HepG2 (cell line): ENCODE measurements around the gene PON1. TPM values are rescaled to one million over a fixed set of nuclear protein-coding genes. Genes with fewer than 3 reads are reported as not detected.

Experiments
- ATAC-seq: fragments of 200-7000 bp; cut with Tn5 transposase; 3 replicates; pipeline ENCODE4 v1.9.1; 2020; ENCODE audit warnings: mild to moderate bottlenecking, moderate library complexity
- BruUV-seq: library from RNA; stranded (reverse); fragments of 400-500 nt; replicated peaks from 2 replicates; lab custom pipeline; 2021; lab: Mats Ljungman, UMichigan
- CTCF ChIA-PET: fragments of 300-600 bp; formaldehyde crosslinking; extraction: SDS; loops from one replicate; lab custom pipeline; 2021; ENCODE audit warnings: low total read pairs, inconsistent platforms, low intra/inter-chr PET ratio; lab: Yijun Ruan, JAX
- POLR2A ChIA-PET: fragments of 350-600 bp; sonication (Branson Sonifier 250); formaldehyde crosslinking; loops from one replicate; lab custom pipeline; 2020; ENCODE audit warnings: antibody characterized with exemption, inconsistent platforms; lab: Yijun Ruan, JAX
- DNase-seq: peaks from one replicate; pipeline ENCODE4 v3.0.0-alpha.2; 2015; ENCODE audit warnings: low spot score
- FAIRE-seq: peaks from 3 replicates; lab custom pipeline; 2011; peaks lifted over from hg19 to GRCh38; lab: Jason Lieb, UNC
- H2AFZ ChIP-seq: one replicate; pipeline ENCODE4 v1.6.1; 2011; ENCODE audit warnings: low read length, inconsistent platforms
- H3K27ac ChIP-seq: fragments of 300-600 bp; 3 replicates; pipeline ENCODE4 v1.8.0; 2011; ENCODE audit warnings: mixed run types, mild to moderate bottlenecking, mixed read lengths, low read length, inconsistent platforms; ENCODE audit not compliant: insufficient read depth; ENCODE audit errors: extremely low read length
- H3K27me3 ChIP-seq, 2 experiments: fragments of 200-600 bp in 1 of 2; 2 replicates in 1 of 2; 3 replicates in 1 of 2; pipeline versions ENCODE4 v1.6.0 to v1.8.0; 2011; ENCODE audit warnings: low read length in 2 of 2, mild to moderate bottlenecking in 2 of 2, moderate library complexity in 2 of 2, inconsistent platforms in 1 of 2; ENCODE audit not compliant: insufficient read depth in 2 of 2, control insufficient read depth in 1 of 2
- H3K36me3 ChIP-seq, 2 experiments: fragments of 200-600 bp in 1 of 2; replicated peaks in 1 of 2; 2 replicates in 1 of 2; 3 replicates in 1 of 2; pipeline versions ENCODE4 v1.5.1 to v1.8.0; 2011; ENCODE audit warnings: low read length in 2 of 2, inconsistent platforms in 1 of 2; ENCODE audit not compliant: insufficient read depth in 2 of 2, control insufficient read depth in 1 of 2
- H3K4me1 ChIP-seq: 2 replicates; pipeline ENCODE4 v1.5.1; 2012; ENCODE audit warnings: low read length, inconsistent platforms; ENCODE audit not compliant: insufficient read depth
- H3K4me2 ChIP-seq: 2 replicates; pipeline ENCODE4 v1.6.0; 2011; ENCODE audit warnings: low read depth, low read length, inconsistent platforms
- H3K4me3 ChIP-seq, 3 experiments: fragments of 200-600 bp in 1 of 3; sonication (generic), shearing (Covaris generic) in 1 of 3; replicated peaks in 1 of 3; 2 replicates each; pipeline ENCODE4 v1.5.1; 2011 to 2016; ENCODE audit warnings: low read length in 3 of 3, inconsistent platforms in 2 of 3, low read depth in 2 of 3, mild to moderate bottlenecking in 2 of 3, control low read depth in 1 of 3, mixed read lengths in 1 of 3; ENCODE audit not compliant: insufficient read depth in 1 of 3
- H3K79me2 ChIP-seq: one replicate; pipeline ENCODE4 v1.6.1; 2011; ENCODE audit warnings: low read length, inconsistent platforms; ENCODE audit not compliant: insufficient read depth
- H3K9ac ChIP-seq: 2 replicates; pipeline ENCODE4 v1.6.0; 2011; ENCODE audit warnings: mild to moderate bottlenecking, low read depth, low read length, inconsistent platforms; ENCODE audit not compliant: insufficient read depth
- H3K9me3 ChIP-seq: 2 replicates; pipeline ENCODE4 v1.5.1; 2012; ENCODE audit warnings: mild to moderate bottlenecking, low read length
- H4K20me1 ChIP-seq: 2 replicates; pipeline ENCODE4 v1.6.0; 2011; ENCODE audit warnings: inconsistent platforms, mild to moderate bottlenecking, low read length, moderate library complexity; ENCODE audit not compliant: insufficient read depth
- DMAP1 ChIP-seq: IDR thresholded peaks from 2 replicates; pipeline ENCODE4 v1.6.1; 2016
- DZIP1 ChIP-seq: sonication (generic); formaldehyde crosslinking; IDR thresholded peaks from 2 replicates; pipeline ENCODE4 v1.5.0; 2020; ENCODE audit warnings: mild to moderate bottlenecking, missing genetic modification reagents
- ERF ChIP-seq: IDR thresholded peaks from 2 replicates; pipeline ENCODE4 v1.6.1; 2018; ENCODE audit warnings: missing biosample characterization, missing genetic modification reagents
- GABPB1 ChIP-seq: IDR thresholded peaks from 2 replicates; pipeline ENCODE4 v1.6.1; 2016; ENCODE audit warnings: mild to moderate bottlenecking, missing genetic modification reagents, moderate library complexity, missing compliant biosample characterization
- HNRNPLL ChIP-seq: fragments of 200-400 bp; formaldehyde crosslinking; IDR thresholded peaks from 2 replicates; pipeline ENCODE4 v1.6.1; 2017; ENCODE audit warnings: mild to moderate bottlenecking, low read depth, low read length; ENCODE audit not compliant: poor library complexity, severe bottlenecking
- LBX2 ChIP-seq: sonication (generic); formaldehyde crosslinking; IDR thresholded peaks from 2 replicates; pipeline ENCODE4 v1.5.0; 2020; ENCODE audit warnings: missing genetic modification reagents, mild to moderate bottlenecking, borderline replicate concordance
- RBFOX2 ChIP-seq: fragments of 200-400 bp; formaldehyde crosslinking; IDR thresholded peaks from 2 replicates; pipeline ENCODE4 v1.6.1; 2017; ENCODE audit warnings: low read depth, mild to moderate bottlenecking, low read length
- ZFP36L2 ChIP-seq: sonication (generic); formaldehyde crosslinking; IDR thresholded peaks from 2 replicates; pipeline ENCODE4 v1.4.0; 2020; ENCODE audit warnings: missing genetic modification reagents
- ZHX1 ChIP-seq: sonication (generic); formaldehyde crosslinking; IDR thresholded peaks from 2 replicates; pipeline ENCODE4 v1.8.1; 2022; ENCODE audit warnings: low read depth, mild to moderate bottlenecking, missing genetic modification reagents
- ZNF503 ChIP-seq: sonication (generic); formaldehyde crosslinking; IDR thresholded peaks from 2 replicates; pipeline ENCODE4 v1.4.0; 2020; ENCODE audit warnings: missing genetic modification reagents
- ZNF674 ChIP-seq: sonication (generic); formaldehyde crosslinking; IDR thresholded peaks from 2 replicates; pipeline ENCODE4 v1.5.0; 2020; ENCODE audit warnings: low read depth, mild to moderate bottlenecking, missing genetic modification reagents
- ZNF687 ChIP-seq: sonication (generic); formaldehyde crosslinking; IDR thresholded peaks from 2 replicates; pipeline ENCODE4 v1.5.1; 2020; ENCODE audit warnings: mild to moderate bottlenecking, missing genetic modification reagents, moderate library complexity
- ZNF773 ChIP-seq: sonication (generic); formaldehyde crosslinking; IDR thresholded peaks from 2 replicates; pipeline ENCODE4 v1.4.0; 2020; ENCODE audit warnings: missing genetic modification reagents, borderline replicate concordance
- WGBS: methylation state at CpG from one replicate; pipeline ENCODE4 v1.1.6; 2017; ENCODE audit warnings: low lambda C conversion rate; 5-methylcytosine and 5-hydroxymethylcytosine counted together
- in situ Hi-C: cut with HindIII; loops from 2 replicates; pipeline ENCODE4 v1.10.0; 2017; ENCODE audit warnings: low pct_unique_long_range_greater_than_20kb; ENCODE audit not compliant: extremely low pct_ligation_motif_present
- intact Hi-C: fragments of 100-400 bp; cut with micrococcal nuclease; formaldehyde crosslinking; loops from one replicate; pipeline ENCODE4 v1.10.0; 2022; ENCODE audit not compliant: unreplicated experiment
- polyA plus RNA-seq, 8 experiments: library from polyadenylated mRNA; depleted of rRNA in 3 of 8; stranded (reverse) in 7 of 8; unstranded in 1 of 8; fragments of >200 nt; fragmentation: Illumina TruSeq in 4 of 8; extraction: Trizol in 4 of 8; gene quantifications; 2 replicates each; pipeline versions ENCODE4 v1.2.1 to v1.2.3, GENCODE V29; 2011 to 2016; ENCODE audit warnings: low read depth in 4 of 8, missing spikeins in 1 of 8, mixed read lengths in 1 of 8; ENCODE audit not compliant: insufficient read depth in 1 of 8
- total RNA-seq, 5 experiments: library from RNA; depleted of rRNA; stranded (reverse); fragments of >200 nt; fragmentation: Illumina TruSeq; extraction: Trizol; gene quantifications; 2 replicates each; pipeline ENCODE4 v1.2.3, GENCODE V29; 2016; ENCODE audit warnings: low read depth in 1 of 5

Gene PON1
- total and polyA plus RNA-seq, 2 of the 13 experiments (the other 11 are each of a cell fraction or from before 2014, with no cell fraction given) = 0.27 to 0.57 TPM

- BruUV-seq = no TSS peak
- H3K36me3 ChIP-seq = peaks cover 1 to 15% of the 10 kb centered on the region in 2 experiments; a peak in 3 of 5 replicates
- no peak overlapping the region for H2AFZ ChIP-seq
- H3K4me3 ChIP-seq = no peak overlapping the region
- ATAC-seq (no peak), FAIRE-seq (no peak), DNase-seq (no peak)
- no peaks in the 10 kb centered on the region for H3K9me3 ChIP-seq
- H3K4me1 ChIP-seq = no peaks in the 10 kb centered on the region
- no peaks in the 10 kb centered on the region for H4K20me1 ChIP-seq
- no peak overlapping the region for H3K9ac ChIP-seq
- H3K4me2 ChIP-seq = no peak overlapping the region
- 91% methylated on average over 2 of the region's 2 CpGs for WGBS
- ChIA-PET POLR2A (no interaction called here), CTCF (no interaction called here)
- in situ Hi-C loops (no loop called here), intact Hi-C loops (no loop called here)
- no peak overlapping the region for H3K27ac ChIP-seq
- H3K79me2 ChIP-seq = no peaks in the 10 kb centered on the region
- H3K27me3 ChIP-seq = no peaks in the 10 kb centered on the region; a peak in 1 of 5 replicates
- no peak for TF ChIP-seq ZNF674 (CRISPR knock-in tag)
- no peak for TF ChIP-seq DZIP1 (CRISPR knock-in tag)
- no peak for TF ChIP-seq ZFP36L2 (CRISPR knock-in tag)
- TF ChIP-seq ZNF773 (CRISPR knock-in tag) = no peak
- no peak for TF ChIP-seq DMAP1 (CRISPR knock-in tag)
- TF ChIP-seq ZHX1 (CRISPR knock-in tag) = no peak
- no peak for TF ChIP-seq HNRNPLL
- no peak for TF ChIP-seq ZNF503
- no peak for TF ChIP-seq ZNF687
- TF ChIP-seq ERF (CRISPR knock-in tag) = no peak
- no peak for TF ChIP-seq GABPB1 (CRISPR knock-in tag)
- TF ChIP-seq LBX2 (CRISPR knock-in tag) = no peak
- no peak for TF ChIP-seq RBFOX2
Measured at GRCh38 chr7:95276114-95276513, 48.2 kb downstream of the PON1 start.
